ENCODE measurements around the gene SMURF1. TPM values are rescaled to one million over a fixed set of nuclear protein-coding genes. Genes with fewer than 3 reads are reported as not detected.

Gene SMURF1
- polyA plus RNA-seq, 3 donors from 2014 or later: 0.93 to 2.0 (median 1.2) TPM

GRCh38 chr7:99028261-99028973 lies 115.5 kb downstream of the SMURF1 start:
- Mint-ChIP-seq H3K4me1 (peaks cover 1 to 2% of the 10 kb centered on the region in 2 donors), H3K27ac (peak overlapping the region in 1 of 6 donors; percentile 0), H3K9me3 (no peaks in the 10 kb centered on the region), H3K36me3 (peaks cover 9 to 34% (median 12%) of the 10 kb centered on the region in 3 donors), H3K4me3 (no peak overlapping the region), H3K27me3 (ENCODE audit: low read depth in 3 of 3) (peaks cover 0 to 5% (median 0%) of the 10 kb centered on the region in 3 donors)
- no peak for DNase-seq

GRCh38 chr7:99027841-99028240 lies 116.1 kb downstream of the SMURF1 start:
- Mint-ChIP-seq H3K4me3 (no peak overlapping the region), H3K27me3 (ENCODE audit: low read depth in 3 of 3) (peaks cover 0 to 5% (median 0%) of the 10 kb centered on the region in 3 donors), H3K9me3 (no peaks in the 10 kb centered on the region), H3K36me3 (peaks cover 9 to 34% (median 12%) of the 10 kb centered on the region in 3 donors), H3K4me1 (peaks cover 2 to 6% of the 10 kb centered on the region in 2 donors), H3K27ac (no peak overlapping the region)
- no peak for DNase-seq

GRCh38 chr7:99027241-99027640 lies 116.7 kb downstream of the SMURF1 start:
- Mint-ChIP-seq H3K27me3 (ENCODE audit: low read depth in 3 of 3) (peaks cover 0 to 5% (median 0%) of the 10 kb centered on the region in 3 donors), H3K36me3 (peaks cover 9 to 34% (median 12%) of the 10 kb centered on the region in 3 donors), H3K27ac (peak overlapping the region in 2 of 6 donors; percentile 26 to 77), H3K9me3 (no peaks in the 10 kb centered on the region), H3K4me3 (no peak overlapping the region), H3K4me1 (peaks cover 2 to 6% of the 10 kb centered on the region in 2 donors)
- DNase-seq: no peak

- Mint-ChIP-seq H3K27ac (peak overlapping the region in 2 of 6 donors; percentile 17 to 45), H3K9me3 (no peaks in the 10 kb centered on the region), H3K27me3 (ENCODE audit: low read depth in 3 of 3) (peaks cover 0 to 3% (median 2%) of the 10 kb centered on the region in 3 donors), H3K36me3 (peaks cover 13 to 22% (median 14%) of the 10 kb centered on the region in 3 donors), H3K4me3 (no peak overlapping the region), H3K4me1 (peaks cover 1 to 6% of the 10 kb centered on the region in 2 donors)
- no peak for DNase-seq
These were observed 119.8 kb downstream of the SMURF1 start for GRCh38 chr7:99024066-99024465.

- Mint-ChIP-seq H3K4me3 (no peak overlapping the region), H3K27me3 (ENCODE audit: low read depth in 3 of 3) (peaks cover 0 to 3% (median 2%) of the 10 kb centered on the region in 3 donors), H3K36me3 (peaks cover 16 to 20% (median 17%) of the 10 kb centered on the region in 3 donors), H3K9me3 (no peaks in the 10 kb centered on the region), H3K27ac (peak overlapping the region in 1 of 6 donors; percentile 18), H3K4me1 (peaks cover 1 to 15% of the 10 kb centered on the region in 2 donors)
- no peak for DNase-seq
These were observed 121.9 kb downstream of the SMURF1 start for GRCh38 chr7:99021941-99022560.

GRCh38 chr7:99020413-99020715 lies 123.5 kb downstream of the SMURF1 start:
- peaks cover 1 to 15% of the 10 kb centered on the region in 2 donors for H3K4me1 Mint-ChIP-seq

GRCh38 chr7:99019523-99020412 lies 124.1 kb downstream of the SMURF1 start:
- H3K27me3 Mint-ChIP-seq (ENCODE audit: low read depth in 3 of 3): peaks cover 0 to 3% (median 3%) of the 10 kb centered on the region in 3 donors
- H3K9me3 Mint-ChIP-seq: no peaks in the 10 kb centered on the region
- no peak overlapping the region for H3K4me3 Mint-ChIP-seq
- H3K27ac Mint-ChIP-seq: no peak overlapping the region
- H3K4me1 Mint-ChIP-seq: peaks cover 1 to 15% of the 10 kb centered on the region in 2 donors
- H3K36me3 Mint-ChIP-seq: peaks cover 33 to 37% (median 33%) of the 10 kb centered on the region in 3 donors
- no peak for DNase-seq

More at GRCh38 chr7:99020413-99020715, 123.5 kb downstream of the SMURF1 start:
- H3K27me3 Mint-ChIP-seq (ENCODE audit: low read depth in 3 of 3): peaks cover 0 to 3% (median under 1%) of the 10 kb centered on the region in 3 donors
- peaks cover 29 to 33% (median 29%) of the 10 kb centered on the region in 3 donors for H3K36me3 Mint-ChIP-seq
- H3K4me3 Mint-ChIP-seq: no peak overlapping the region
- no peak for DNase-seq
- no peaks in the 10 kb centered on the region for H3K9me3 Mint-ChIP-seq
- peak overlapping the region in 1 of 6 donors; percentile 5 for H3K27ac Mint-ChIP-seq

GRCh38 chr7:99016196-99016595 lies 127.7 kb downstream of the SMURF1 start:
- Mint-ChIP-seq H3K9me3 (no peaks in the 10 kb centered on the region), H3K36me3 (peaks cover 37 to 57% (median 52%) of the 10 kb centered on the region in 3 donors), H3K4me1 (peaks cover 0 to 9% of the 10 kb centered on the region in 2 donors), H3K4me3 (no peak overlapping the region), H3K27ac (peak overlapping the region in 1 of 6 donors; percentile 3), H3K27me3 (ENCODE audit: low read depth in 3 of 3) (peaks cover 0 to 5% (median 3%) of the 10 kb centered on the region in 3 donors)
- DNase-seq: no peak

GRCh38 chr7:99014113-99014985 lies 129.6 kb downstream of the SMURF1 start:
- H3K4me1 Mint-ChIP-seq: peaks cover 0 to 9% of the 10 kb centered on the region in 2 donors
- peaks cover 0 to 3% (median 2%) of the 10 kb centered on the region in 3 donors for H3K27me3 Mint-ChIP-seq (ENCODE audit: low read depth in 3 of 3)
- peak overlapping the region in 1 of 6 donors; percentile 12 for H3K27ac Mint-ChIP-seq
- H3K9me3 Mint-ChIP-seq: no peaks in the 10 kb centered on the region
- peaks cover 41 to 59% (median 51%) of the 10 kb centered on the region in 3 donors for H3K36me3 Mint-ChIP-seq
- no peak for DNase-seq
- H3K4me3 Mint-ChIP-seq: no peak overlapping the region

GRCh38 chr7:99013266-99014112 lies 130.4 kb downstream of the SMURF1 start:
- Mint-ChIP-seq H3K9me3 (no peaks in the 10 kb centered on the region), H3K36me3 (peaks cover 35 to 53% (median 46%) of the 10 kb centered on the region in 3 donors), H3K4me3 (no peak overlapping the region), H3K4me1 (peaks cover 0 to 4% of the 10 kb centered on the region in 2 donors), H3K27me3 (ENCODE audit: low read depth in 3 of 3) (peaks cover 2 to 3% (median 2%) of the 10 kb centered on the region in 3 donors), H3K27ac (no peak overlapping the region)
- no peak for DNase-seq

- Mint-ChIP-seq H3K27ac (no peak overlapping the region), H3K4me1 (no peaks in the 10 kb centered on the region), H3K27me3 (ENCODE audit: low read depth in 3 of 3) (peaks cover 2 to 3% (median 2%) of the 10 kb centered on the region in 3 donors), H3K4me3 (no peak overlapping the region), H3K36me3 (peaks cover 32 to 52% (median 46%) of the 10 kb centered on the region in 3 donors), H3K9me3 (no peaks in the 10 kb centered on the region)
- no peak for DNase-seq
These were observed 131.2 kb downstream of the SMURF1 start for GRCh38 chr7:99012722-99013121.
